H9 (cell line): Measurements from ENCODE around the gene C4orf33. TPM values are rescaled to one million over a fixed set of nuclear protein-coding genes. Genes with fewer than 3 reads are reported as not detected.

Experiments
- DNase-seq: peaks from one replicate; pipeline ENCODE4 v3.0.0-alpha.2; 2017
- H2AFZ ChIP-seq: one replicate; pipeline ENCODE4 v1.6.1; 2013; ENCODE audit warnings: mild to moderate bottlenecking, low read length, control low read depth, moderate library complexity
- H2AK5ac ChIP-seq: 2 replicates; pipeline ENCODE4 v1.6.1; 2013; ENCODE audit warnings: low read length, control low read depth, mixed read lengths; ENCODE audit not compliant: insufficient read length
- H2BK120ac ChIP-seq: one replicate; pipeline ENCODE4 v1.6.1; 2013; ENCODE audit warnings: low read depth, mild to moderate bottlenecking, low read length, control low read depth, inconsistent platforms; ENCODE audit not compliant: poor library complexity, severe bottlenecking
- H2BK12ac ChIP-seq: 2 replicates; pipeline ENCODE4 v1.6.1; 2013; ENCODE audit warnings: low read length, control low read depth, mixed read lengths, low read depth; ENCODE audit not compliant: insufficient read length
- H2BK15ac ChIP-seq: 2 replicates; pipeline ENCODE4 v1.6.1; 2013; ENCODE audit warnings: low read depth, low read length, control low read depth
- H2BK20ac ChIP-seq: one replicate; pipeline ENCODE4 v1.6.1; 2013; ENCODE audit warnings: low read depth, mild to moderate bottlenecking, low read length, control low read depth, inconsistent platforms; ENCODE audit not compliant: poor library complexity, severe bottlenecking
- H2BK5ac ChIP-seq: 2 replicates; pipeline ENCODE4 v1.6.1; 2013; ENCODE audit warnings: low read length, control low read depth, mixed read lengths; ENCODE audit not compliant: insufficient read length
- H3K14ac ChIP-seq: 2 replicates; pipeline ENCODE4 v1.6.1; 2013; ENCODE audit warnings: low read length, control low read depth; ENCODE audit not compliant: insufficient read depth
- H3K18ac ChIP-seq: 2 replicates; pipeline ENCODE4 v1.6.1; 2013; ENCODE audit warnings: low read depth, mild to moderate bottlenecking, mixed read lengths, low read length, control low read depth; ENCODE audit not compliant: insufficient read length
- H3K23ac ChIP-seq: 2 replicates; pipeline ENCODE4 v1.6.1; 2013; ENCODE audit warnings: low read length, control low read depth, mixed read lengths, low read depth; ENCODE audit not compliant: insufficient read length
- H3K23me2 ChIP-seq: 2 replicates; pipeline ENCODE4 v1.6.1; 2013; ENCODE audit warnings: low read depth, mild to moderate bottlenecking, mixed read lengths, low read length, control low read depth; ENCODE audit not compliant: insufficient read length, poor library complexity, severe bottlenecking
- H3K27ac ChIP-seq: 2 replicates; pipeline ENCODE4 v1.5.1; 2013; ENCODE audit warnings: low read length, control low read depth, mixed read lengths, low read depth; ENCODE audit not compliant: insufficient read length
- H3K27me3 ChIP-seq: 2 replicates; pipeline ENCODE4 v1.6.1; 2013; ENCODE audit warnings: low read length, control low read depth, inconsistent platforms; ENCODE audit not compliant: insufficient read depth
- H3K4ac ChIP-seq: 2 replicates; pipeline ENCODE4 v1.6.1; 2013; ENCODE audit warnings: low read depth, mild to moderate bottlenecking, control low read depth, inconsistent platforms, low read length, moderate library complexity
- H3K4me1 ChIP-seq: 2 replicates; pipeline ENCODE4 v1.6.1; 2013; ENCODE audit warnings: low read length, control low read depth, inconsistent platforms; ENCODE audit not compliant: insufficient read depth
- H3K4me2 ChIP-seq: 2 replicates; pipeline ENCODE4 v1.6.1; 2013; ENCODE audit warnings: low read length, control low read depth, mixed read lengths; ENCODE audit not compliant: insufficient read length, insufficient read depth
- H3K56ac ChIP-seq: 2 replicates; pipeline ENCODE4 v1.6.1; 2013; ENCODE audit warnings: low read depth, mild to moderate bottlenecking, mixed read lengths, low read length, control low read depth; ENCODE audit not compliant: insufficient read length
- H3K79me1 ChIP-seq: 2 replicates; pipeline ENCODE4 v1.6.1; 2013; ENCODE audit warnings: low read depth, mild to moderate bottlenecking, moderate library complexity, low read length, control low read depth, inconsistent platforms; ENCODE audit not compliant: insufficient read depth, poor library complexity, severe bottlenecking
- H3K79me2 ChIP-seq: 2 replicates; pipeline ENCODE4 v1.6.1; 2013; ENCODE audit warnings: low read length, control low read depth, inconsistent platforms; ENCODE audit not compliant: insufficient read depth
- H3K9ac ChIP-seq: 2 replicates; pipeline ENCODE4 v1.6.1; 2013; ENCODE audit warnings: low read length, control low read depth, mixed read lengths; ENCODE audit not compliant: insufficient read length; ENCODE audit errors: extremely low read depth
- H3K9me3 ChIP-seq: one replicate; pipeline ENCODE4 v1.6.1; 2013; ENCODE audit warnings: low read depth, low read length, inconsistent platforms; ENCODE audit not compliant: control insufficient read depth
- H3T11ph ChIP-seq: one replicate; pipeline ENCODE4 v1.6.1; 2013; ENCODE audit warnings: mild to moderate bottlenecking, low read length, control low read depth, inconsistent platforms
- H4K20me1 ChIP-seq: one replicate; pipeline ENCODE4 v1.6.1; 2013; ENCODE audit not compliant: control insufficient read depth, insufficient read length, insufficient read depth
- H4K5ac ChIP-seq: 2 replicates; pipeline ENCODE4 v1.6.1; 2013; ENCODE audit warnings: low read depth, mild to moderate bottlenecking, mixed read lengths, low read length, control low read depth; ENCODE audit not compliant: insufficient read length
- H4K8ac ChIP-seq: replicated peaks from 2 replicates; pipeline ENCODE4 v1.6.1; 2013; ENCODE audit warnings: low read length, control low read depth, mixed read lengths, low read depth; ENCODE audit not compliant: insufficient read length
- H4K91ac ChIP-seq: 2 replicates; pipeline ENCODE4 v1.6.1; 2013; ENCODE audit warnings: low read depth, mild to moderate bottlenecking, moderate library complexity, mixed read lengths, low read length, control low read depth; ENCODE audit not compliant: insufficient read length
- H3K27ac Mint-ChIP-seq, 3 experiments: 2 replicates in 2 of 3; 3 replicates in 1 of 3; pipeline ENCODE4 v1.8.0; 2020 to 2021; ENCODE audit warnings: mixed read lengths in 3 of 3, mild to moderate bottlenecking in 1 of 3, moderate library complexity in 1 of 3
- H3K27me3 Mint-ChIP-seq: 2 replicates; pipeline ENCODE4 v1.8.0; 2021; ENCODE audit warnings: low read depth, mild to moderate bottlenecking, moderate library complexity, mixed read lengths
- H3K36me3 Mint-ChIP-seq, 3 experiments: 2 replicates in 2 of 3; 3 replicates in 1 of 3; pipeline ENCODE4 v1.8.0; 2020 to 2021; ENCODE audit warnings: low read depth in 3 of 3, mixed read lengths in 3 of 3; ENCODE audit not compliant: insufficient read depth in 1 of 3
- H3K4me1 Mint-ChIP-seq, 2 experiments: 2 replicates each; pipeline ENCODE4 v1.8.0; 2020; ENCODE audit warnings: mixed read lengths in 2 of 2
- H3K4me3 Mint-ChIP-seq, 2 experiments: 2 replicates in 1 of 2; 3 replicates in 1 of 2; pipeline ENCODE4 v1.8.0; 2020 to 2021; ENCODE audit warnings: mild to moderate bottlenecking in 2 of 2, mixed read lengths in 2 of 2, moderate library complexity in 1 of 2
- H3K9me3 Mint-ChIP-seq, 2 experiments: 2 replicates in 1 of 2; 3 replicates in 1 of 2; pipeline ENCODE4 v1.8.0; 2020; ENCODE audit warnings: mild to moderate bottlenecking in 2 of 2, mixed read lengths in 2 of 2, moderate library complexity in 1 of 2
- CTCF ChIP-seq: fragments of 200-600 bp; sonication (generic); conservative IDR thresholded peaks from 3 replicates; pipeline ENCODE4 v1.8.0; 2021; ENCODE audit warnings: antibody characterized with exemption, mild to moderate bottlenecking
- WGBS: extraction: QIAGEN DNeasy Blood & Tissue Kit; methylation state at CpG from one replicate; pipeline ENCODE4 v1.1.7; 2013; ENCODE audit warnings: missing lambda C conversion rate, low lambda C conversion rate, mixed read lengths; ENCODE audit not compliant: insufficient read length; ENCODE audit errors: extremely low coverage; 5-methylcytosine and 5-hydroxymethylcytosine counted together
- total RNA-seq: library from RNA; stranded (reverse); gene quantifications from 2 replicates; pipeline ENCODE4 v1.2.1, GENCODE V29; 2021

The C4orf33 gene
- total RNA-seq, 1 experiment from 2014 or later = 7.4 TPM

- Histone ChIP-seq H2BK15ac (no peak overlapping the region), H3K79me1 (no peaks in the 10 kb centered on the region), H4K8ac (no peak overlapping the region), H3K14ac (no peak overlapping the region), H3K27me3 (no peaks in the 10 kb centered on the region), H3K4me2 (no peak overlapping the region), H3K79me2 (no peaks in the 10 kb centered on the region), H3K18ac (no peak overlapping the region), H3K56ac (no peak overlapping the region), H3K4ac (no peak overlapping the region), H2BK20ac (no peak overlapping the region), H4K5ac (no peak overlapping the region), H4K20me1 (no peaks in the 10 kb centered on the region), H3T11ph (no peak overlapping the region), H3K4me1 (no peaks in the 10 kb centered on the region), H3K9me3 (peaks cover 6% of the 10 kb centered on the region), H4K91ac (no peak overlapping the region), H2AFZ (no peak overlapping the region), H2BK120ac (no peak overlapping the region), H2BK5ac (no peak overlapping the region), H2AK5ac (no peak overlapping the region), H2BK12ac (no peak overlapping the region), H3K9ac (no peak overlapping the region), H3K27ac (no peak overlapping the region), H3K23ac (no peak overlapping the region), H3K23me2 (no peaks in the 10 kb centered on the region)
- Mint-ChIP-seq H3K27me3 (no peaks in the 10 kb centered on the region), H3K9me3 (peaks cover 52 to 58% of the 10 kb centered on the region in 2 experiments), H3K4me1 (no peaks in the 10 kb centered on the region), H3K27ac (no peak overlapping the region; a peak in 1 of 7 replicates), H3K4me3 (no peak overlapping the region), H3K36me3 (peaks cover 48 to 59% (median 53%) of the 10 kb centered on the region in 3 experiments)
- DNase-seq = no peak
- no peak for TF ChIP-seq CTCF
- WGBS = no CpG with 5 or more reads among the region's 2 CpGs
Measured at GRCh38 chr4:129063640-129064039, 32.3 kb upstream of the C4orf33 start.
